Heart right ventricle (tissue), 16 donors: ENCODE results near the gene RUNX3. TPM values are rescaled to one million over a fixed set of nuclear protein-coding genes. Genes with fewer than 3 reads are reported as not detected.

ENCODE experiments used
- ATAC-seq, 8 donors: fragments of 200-7000 bp; cut with Tn5 transposase; one replicate each; pipeline ENCODE4 v1.9.1; 2020; ENCODE audit warnings: mild to moderate bottlenecking in 8 of 8, moderate library complexity in 8 of 8, moderate number of reproducible peaks in 1 of 8
- DNase-seq, 2 donors: peaks; one replicate each; pipeline ENCODE4 v3.0.0-alpha.2; 2020
- H3K27ac ChIP-seq, 10 donors: fragments of 200-600 bp; sonication (generic) in 2 of 10; one replicate each; pipeline versions ENCODE4 v1.5.0 to v1.8.0; 2020 to 2022; ENCODE audit warnings: mild to moderate bottlenecking in 3 of 10
- H3K27me3 ChIP-seq, 7 donors: fragments of 200-600 bp; one replicate each; pipeline ENCODE4 v1.8.0; 2021 to 2022; ENCODE audit warnings: mild to moderate bottlenecking in 2 of 7
- H3K36me3 ChIP-seq, 9 donors: fragments of 200-600 bp; sonication (generic) in 1 of 9; one replicate each; pipeline versions ENCODE4 v1.5.0 to v1.8.0; 2020 to 2022; ENCODE audit warnings: mild to moderate bottlenecking in 2 of 9
- H3K4me1 ChIP-seq, 9 donors: fragments of 200-600 bp; sonication (generic) in 1 of 9; one replicate each; pipeline versions ENCODE4 v1.5.0 to v1.8.0; 2020 to 2022; ENCODE audit warnings: mild to moderate bottlenecking in 4 of 9
- H3K4me3 ChIP-seq, 10 donors: fragments of 200-600 bp; sonication (generic) in 2 of 10; one replicate each; pipeline versions ENCODE4 v1.5.0 to v1.8.0; 2020 to 2022; ENCODE audit warnings: mild to moderate bottlenecking in 7 of 10, moderate library complexity in 2 of 10
- H3K9me3 ChIP-seq, 11 donors: fragments of 200-600 bp in 10 of 11; sonication (generic) in 2 of 11; one replicate each; pipeline versions ENCODE4 v1.5.0 to v1.8.0; 2013 to 2022; ENCODE audit warnings: mild to moderate bottlenecking in 2 of 11, control low read depth in 1 of 11, moderate library complexity in 1 of 11
- WGBS, 2 donors: extraction: QIAGEN DNeasy Blood & Tissue Kit; methylation state at CpG; one replicate each; pipeline ENCODE4 v1.1.7; 2013; ENCODE audit warnings: inconsistent platforms in 1 of 2; 5-methylcytosine and 5-hydroxymethylcytosine counted together
- intact Hi-C, 10 donors: fragments of 100-400 bp; cut with DNase I; formaldehyde crosslinking; loops; one replicate each; pipeline versions ENCODE4 v1.11.1 to v1.14.2; 2022
- polyA plus RNA-seq, 2 donors: library from polyadenylated mRNA; stranded (reverse); fragments of 200-250 nt; gene quantifications; one replicate each; pipeline ENCODE4 v1.2.3, GENCODE V29; 2013
- total RNA-seq, 10 donors: library from RNA; stranded (reverse); fragmentation: NEBNext Ultra II Directional in 3 of 10; extraction: Animal tissue kit (Norgen Biotek cat#: 25700) in 3 of 10; gene quantifications; one replicate each; pipeline versions ENCODE4 v1.2.1 to v1.2.4, GENCODE V29; 2021 to 2023
- TF ChIP-seq, protein P1 (sequence below), 9 donors: fragments of 200-600 bp; sonication (generic) in 2 of 9; IDR thresholded peaks; one replicate each; pipeline versions ENCODE4 v1.5.0 to v1.8.0; 2021 to 2022; ENCODE audit warnings: antibody characterized with exemption in 9 of 9, mild to moderate bottlenecking in 5 of 9, moderate library complexity in 1 of 9
- donor health status: Arrhythmogenic right ventricular cardiomyopathy.
- donor health status: ischemic (EF 13 %, LVEDD 7.1; RV severe dilation, severe dysfunction).
- donor health status: healthy with polysubstance abuse.
- donor health status: DM: no; HTN: yes; CAD: no.
- donor health status: DM: no; HTN: no; CAD: no.
- donor health status: ischemic (EF 25% LVEDD 6.9; RV normal size, moderate dysfunction).
- donor health status: ischemic (EF 25% LVEDD 5.7; RV mildly dilated, moderate dysfunction).
- donor health status: healthy.
- donor health status: DM: yes; HTN: yes; CAD: no.
- donor health status: Ischemic cardiomyopathy.
- donor health status: ischemic (EF 35%, LVEDD 5.7; RV mildly dilated, moderate dysfunction).
- donor health status: nonischemic (EF 11% LVEDD 7.7; RV severe dilation, severe dysfunction).
- donor health status: DM: yes; HTN: yes; CAD: no.
- donor health status: PGD.
- donor health status: ischemic (EF 29% LVEDD 5.4; RV normal size, mild dysfunction).
- donor health status: nonischemic (EF 23%, LVEDD 6.1; RV moderate dilation, normal function).

Gene RUNX3
- total and polyA plus RNA-seq, 12 donors: 0.07 to 5.9 (median 0.38) TPM

GRCh38 chr1:24904731-24905354 is 25.2 kb downstream of the RUNX3 start:
- H3K36me3 ChIP-seq: peaks cover 0 to 43% (median 0%) of the 10 kb centered on the region in 9 donors
- no peak for ATAC-seq
- TF ChIP-seq, protein P1, sequence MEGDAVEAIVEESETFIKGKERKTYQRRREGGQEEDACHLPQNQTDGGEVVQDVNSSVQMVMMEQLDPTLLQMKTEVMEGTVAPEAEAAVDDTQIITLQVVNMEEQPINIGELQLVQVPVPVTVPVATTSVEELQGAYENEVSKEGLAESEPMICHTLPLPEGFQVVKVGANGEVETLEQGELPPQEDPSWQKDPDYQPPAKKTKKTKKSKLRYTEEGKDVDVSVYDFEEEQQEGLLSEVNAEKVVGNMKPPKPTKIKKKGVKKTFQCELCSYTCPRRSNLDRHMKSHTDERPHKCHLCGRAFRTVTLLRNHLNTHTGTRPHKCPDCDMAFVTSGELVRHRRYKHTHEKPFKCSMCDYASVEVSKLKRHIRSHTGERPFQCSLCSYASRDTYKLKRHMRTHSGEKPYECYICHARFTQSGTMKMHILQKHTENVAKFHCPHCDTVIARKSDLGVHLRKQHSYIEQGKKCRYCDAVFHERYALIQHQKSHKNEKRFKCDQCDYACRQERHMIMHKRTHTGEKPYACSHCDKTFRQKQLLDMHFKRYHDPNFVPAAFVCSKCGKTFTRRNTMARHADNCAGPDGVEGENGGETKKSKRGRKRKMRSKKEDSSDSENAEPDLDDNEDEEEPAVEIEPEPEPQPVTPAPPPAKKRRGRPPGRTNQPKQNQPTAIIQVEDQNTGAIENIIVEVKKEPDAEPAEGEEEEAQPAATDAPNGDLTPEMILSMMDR (IDR thresholded peaks at IDR 0.05): no peak
- no peaks in the 10 kb centered on the region for H3K9me3 ChIP-seq
- peaks cover 0 to 6% (median 0%) of the 10 kb centered on the region in 9 donors for H3K4me1 ChIP-seq
- peaks cover 0 to 50% (median 31%) of the 10 kb centered on the region in 7 donors for H3K27me3 ChIP-seq
- intact Hi-C loops: loop anchor here in 2 of 10 donors (10.0 kb wide), 1 partner anchor 50 kb away; no protein-coding TSS in a partner anchor
- 60 to 76% methylated on average over 11 of the region's 11 CpGs for WGBS, 2 donors
- no peak for DNase-seq
- no peak overlapping the region for H3K27ac ChIP-seq
- H3K4me3 ChIP-seq: no peak overlapping the region

DNA sequence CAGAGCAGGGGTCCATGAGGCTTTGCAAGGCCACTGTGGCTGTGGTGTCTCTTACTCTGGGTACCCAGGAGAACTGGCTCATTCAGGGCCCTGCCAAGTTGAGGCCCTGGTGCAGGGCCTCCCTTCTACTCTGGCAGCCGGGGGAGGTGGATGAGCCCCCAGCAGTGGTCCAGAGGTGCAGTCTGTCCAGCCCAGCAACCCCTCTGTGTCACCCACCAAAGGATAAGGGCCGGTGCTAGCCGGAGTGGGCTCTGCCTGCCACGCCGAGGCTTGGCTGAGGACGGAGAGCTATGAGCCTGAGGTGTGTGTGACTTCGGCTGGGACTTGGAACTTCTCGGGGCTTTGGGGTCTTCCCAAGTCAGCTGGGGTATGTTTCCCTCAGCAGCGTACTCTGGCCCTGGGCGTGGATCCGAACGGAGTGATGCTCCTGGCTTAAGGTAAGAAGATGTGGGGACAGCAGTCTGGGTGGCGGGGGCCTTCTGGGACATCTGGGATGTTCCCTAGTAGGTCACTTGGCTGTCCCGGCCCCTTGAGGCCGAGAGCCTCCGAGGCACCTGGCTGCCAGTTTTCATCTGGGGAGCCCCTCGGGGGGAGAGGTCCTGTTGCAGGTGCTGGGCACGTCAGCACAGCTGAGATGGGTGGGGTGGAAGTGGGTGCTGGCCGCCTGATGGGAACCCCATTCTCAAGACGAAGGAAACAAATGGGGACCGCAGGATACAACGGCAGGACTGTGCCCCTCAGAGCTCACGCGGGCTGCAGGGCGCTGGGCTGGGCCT is 25.9 kb downstream of the RUNX3 start:
- DNase-seq: no peak

DNA sequence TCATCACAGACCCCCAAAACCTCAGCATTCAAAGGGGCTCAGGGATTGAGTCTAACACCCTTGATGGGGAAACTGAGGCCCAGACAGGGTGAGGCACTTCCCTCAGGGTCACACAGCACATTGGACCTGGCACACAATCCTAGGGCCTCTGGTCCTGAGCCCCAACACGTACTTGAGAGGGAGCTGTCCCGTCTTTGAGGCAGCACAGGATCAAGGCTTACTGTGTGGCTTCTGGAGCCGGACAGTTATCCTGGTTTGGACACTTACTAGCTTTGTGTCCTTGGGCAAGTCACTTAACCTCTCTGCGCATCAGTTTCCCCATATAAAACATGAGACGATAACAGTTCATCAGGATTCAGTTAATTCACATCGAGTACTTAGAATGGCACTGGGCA is 26.5 kb downstream of the RUNX3 start:
- Histone ChIP-seq H3K9me3 (no peaks in the 10 kb centered on the region), H3K4me3 (no peak overlapping the region), H3K4me1 (no peaks in the 10 kb centered on the region), H3K27me3 (peaks cover 0 to 59% (median 38%) of the 10 kb centered on the region in 7 donors), H3K27ac (no peak overlapping the region), H3K36me3 (peaks cover 0 to 41% (median 0%) of the 10 kb centered on the region in 9 donors)
- TF ChIP-seq, protein P1 (IDR thresholded peaks at IDR 0.05): no peak
- ATAC-seq (no peak), DNase-seq (no peak)
- WGBS, 2 donors: 91% methylated on average over 6 of the region's 6 CpGs
- intact Hi-C loops: loop anchor here in 2 of 10 donors (10.0 kb wide), 1 partner anchor 49 kb away; no protein-coding TSS in a partner anchor

More for the DNA sequence above, 25.9 kb downstream of the RUNX3 start:
- H3K9me3 ChIP-seq: no peaks in the 10 kb centered on the region
- TF ChIP-seq, protein P1 (IDR thresholded peaks at IDR 0.05): no peak
- no peak for ATAC-seq
- intact Hi-C loops: loop anchor here in 2 of 10 donors (10.0 kb wide), 1 partner anchor 49 kb away; no protein-coding TSS in a partner anchor
- WGBS, 2 donors: 84 to 88% methylated on average over 25 of the region's 25 CpGs
- H3K27ac ChIP-seq: no peak overlapping the region
- peaks cover 0 to under 1% (median 0%) of the 10 kb centered on the region in 9 donors for H3K4me1 ChIP-seq
- no peak overlapping the region for H3K4me3 ChIP-seq
- peaks cover 0 to 53% (median 32%) of the 10 kb centered on the region in 7 donors for H3K27me3 ChIP-seq
- peaks cover 0 to 43% (median 0%) of the 10 kb centered on the region in 9 donors for H3K36me3 ChIP-seq

- Histone ChIP-seq H3K9me3 (no peaks in the 10 kb centered on the region), H3K27me3 (peaks cover 0 to 64% (median 39%) of the 10 kb centered on the region in 7 donors), H3K36me3 (peaks cover 0 to 37% (median 0%) of the 10 kb centered on the region in 9 donors), H3K27ac (no peak overlapping the region), H3K4me1 (peaks cover 0 to 2% (median 0%) of the 10 kb centered on the region in 9 donors), H3K4me3 (no peak overlapping the region)
- DNase-seq (no peak), ATAC-seq (no peak)
- intact Hi-C loops: loop anchor here in 2 of 10 donors (10.0 kb wide), 1 partner anchor 48 kb away; no protein-coding TSS in a partner anchor
- TF ChIP-seq, protein P1 (IDR thresholded peaks at IDR 0.05): no peak
- 86 to 90% methylated on average over 10 of the region's 10 CpGs for WGBS, 2 donors
These were observed 27.0 kb downstream of the RUNX3 start for GRCh38 chr1:24903011-24903461.
